ENCODE results near the gene ZNF529. TPM values are rescaled to one million over a fixed set of nuclear protein-coding genes. Genes with fewer than 3 reads are reported as not detected.

The ZNF529 gene
- total and polyA plus RNA-seq, 11 donors, result 7.2 to 17.8 (median 12.1) TPM

DNA sequence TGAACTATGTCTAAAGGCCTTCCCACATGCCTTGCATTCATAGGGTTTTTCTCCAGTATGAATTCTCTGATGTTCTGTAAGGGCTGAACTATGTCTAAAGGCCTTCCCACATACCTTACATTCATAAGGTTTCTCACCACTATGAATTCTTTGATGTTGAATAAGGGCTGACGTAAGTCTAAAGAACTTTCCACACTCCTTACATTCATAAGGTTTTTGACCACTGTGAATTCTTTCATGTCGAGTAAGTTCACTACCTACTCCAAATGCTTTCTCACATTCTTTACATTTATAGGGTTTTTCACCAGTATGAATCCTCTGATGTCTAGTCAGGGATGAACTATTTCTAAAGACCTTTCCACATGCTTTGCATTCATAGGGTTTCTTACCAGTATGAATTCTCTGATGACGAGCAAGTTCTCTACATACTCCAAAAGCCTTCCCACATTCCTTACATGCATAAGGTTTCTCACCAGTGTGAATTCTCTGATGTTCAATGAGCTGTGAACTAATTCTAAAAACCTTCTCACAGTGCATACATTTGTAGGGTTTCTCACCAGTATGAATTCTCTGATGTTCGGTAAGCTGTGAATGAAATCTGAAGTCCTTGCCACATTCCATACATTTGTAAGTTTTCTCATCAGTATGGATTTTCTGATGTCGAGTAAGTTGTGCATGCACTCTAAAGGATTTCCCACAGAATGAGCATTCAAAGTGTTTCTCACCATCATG, 25.9 kb downstream of the ZNF529 start:
- H3K27me3 ChIP-seq, result no peaks in the 10 kb centered on the region
- H3K27ac ChIP-seq, result no peak overlapping the region
- peaks cover 15 to 100% (median 80%) of the 10 kb centered on the region in 9 donors for H3K36me3 ChIP-seq
- no peak overlapping the region for H3K4me3 ChIP-seq
- 95 to 97% (median 96%) methylated on average over 5 of the region's 5 CpGs for WGBS, 4 donors
- H3K9me3 ChIP-seq, result peaks cover 29 to 100% (median 100%) of the 10 kb centered on the region in 12 donors
- H3K4me1 ChIP-seq, result no peaks in the 10 kb centered on the region
- no peak for DNase-seq
- intact Hi-C loops (cut with DNase I), result loop anchor here in 1 of 10 donors (10.0 kb wide), 1 partner anchor 178 kb away; no protein-coding TSS in a partner anchor
- no peak for ATAC-seq
- TF ChIP-seq POLR2A (IDR thresholded peaks at IDR 0.05), result no peak
- TF ChIP-seq, protein P1, sequence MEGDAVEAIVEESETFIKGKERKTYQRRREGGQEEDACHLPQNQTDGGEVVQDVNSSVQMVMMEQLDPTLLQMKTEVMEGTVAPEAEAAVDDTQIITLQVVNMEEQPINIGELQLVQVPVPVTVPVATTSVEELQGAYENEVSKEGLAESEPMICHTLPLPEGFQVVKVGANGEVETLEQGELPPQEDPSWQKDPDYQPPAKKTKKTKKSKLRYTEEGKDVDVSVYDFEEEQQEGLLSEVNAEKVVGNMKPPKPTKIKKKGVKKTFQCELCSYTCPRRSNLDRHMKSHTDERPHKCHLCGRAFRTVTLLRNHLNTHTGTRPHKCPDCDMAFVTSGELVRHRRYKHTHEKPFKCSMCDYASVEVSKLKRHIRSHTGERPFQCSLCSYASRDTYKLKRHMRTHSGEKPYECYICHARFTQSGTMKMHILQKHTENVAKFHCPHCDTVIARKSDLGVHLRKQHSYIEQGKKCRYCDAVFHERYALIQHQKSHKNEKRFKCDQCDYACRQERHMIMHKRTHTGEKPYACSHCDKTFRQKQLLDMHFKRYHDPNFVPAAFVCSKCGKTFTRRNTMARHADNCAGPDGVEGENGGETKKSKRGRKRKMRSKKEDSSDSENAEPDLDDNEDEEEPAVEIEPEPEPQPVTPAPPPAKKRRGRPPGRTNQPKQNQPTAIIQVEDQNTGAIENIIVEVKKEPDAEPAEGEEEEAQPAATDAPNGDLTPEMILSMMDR (IDR thresholded peaks at IDR 0.05), result no peak

DNA sequence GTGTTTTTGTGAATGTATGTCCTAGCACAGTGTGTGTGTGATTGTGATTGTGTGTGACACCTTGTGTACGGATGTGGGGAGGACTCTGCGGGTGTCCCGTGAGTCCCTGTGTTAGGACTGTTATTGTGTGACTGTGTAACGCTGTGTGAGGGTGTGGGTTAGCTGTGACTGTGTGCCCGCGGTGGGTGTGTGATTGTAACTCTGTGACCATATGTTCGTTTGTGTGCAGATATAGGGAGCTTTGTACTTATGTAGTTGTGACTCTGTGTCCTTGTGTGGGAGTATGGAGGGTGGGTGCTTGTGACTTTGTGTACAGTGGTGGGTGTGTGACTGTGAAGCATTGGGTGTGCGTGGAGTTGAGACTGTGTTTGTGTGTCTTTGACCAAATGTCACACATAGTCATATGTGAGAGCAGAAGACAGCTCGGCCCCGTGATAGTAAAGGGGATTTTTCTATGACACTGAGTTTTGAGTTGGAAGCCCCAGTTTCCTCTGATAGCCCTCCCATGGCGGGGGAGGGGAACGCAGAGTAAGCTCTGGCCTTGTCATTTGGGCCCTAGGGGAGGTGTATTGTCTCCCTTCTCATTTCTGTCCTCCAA, 44.1 kb downstream of the ZNF529 start:
- H3K36me3 ChIP-seq, result peaks cover 0 to 47% (median 10%) of the 10 kb centered on the region in 9 donors
- H3K9me3 ChIP-seq, result peaks cover 0 to 60% (median 24%) of the 10 kb centered on the region in 12 donors
- TF ChIP-seq, protein P1 (IDR thresholded peaks at IDR 0.05), result no peak
- TF ChIP-seq POLR2A (IDR thresholded peaks at IDR 0.05), result no peak
- WGBS, 4 donors, result 10 to 19% (median 13%) methylated on average over 9 to 12 of the region's 12 CpGs
- H3K4me1 ChIP-seq, result peaks cover 0 to 26% (median 15%) of the 10 kb centered on the region in 12 donors
- DNase-seq (peak in 1 of 5 donors; percentile 7), ATAC-seq (peak in 2 of 4 donors; percentile 0 to 26)
- H3K27me3 ChIP-seq, result no peaks in the 10 kb centered on the region
- peak overlapping the region; percentile 40 to 89 (median 74) for H3K4me3 ChIP-seq
- intact Hi-C loops (cut with DNase I), result loop anchor here in 3 of 10 donors (5.0 to 10.0 kb wide), 4 partner anchors 43 to 323 kb away; partner anchors contain the start of genes ZNF529 (in 2 of the 3), ZNF567 (in 2 of the 3), ZNF345 (in 1 of the 3) and ZNF461 (in 1 of the 3)
- peak overlapping the region in 11 of 12 donors; percentile 88 to 99 (median 94) for H3K27ac ChIP-seq

DNA sequence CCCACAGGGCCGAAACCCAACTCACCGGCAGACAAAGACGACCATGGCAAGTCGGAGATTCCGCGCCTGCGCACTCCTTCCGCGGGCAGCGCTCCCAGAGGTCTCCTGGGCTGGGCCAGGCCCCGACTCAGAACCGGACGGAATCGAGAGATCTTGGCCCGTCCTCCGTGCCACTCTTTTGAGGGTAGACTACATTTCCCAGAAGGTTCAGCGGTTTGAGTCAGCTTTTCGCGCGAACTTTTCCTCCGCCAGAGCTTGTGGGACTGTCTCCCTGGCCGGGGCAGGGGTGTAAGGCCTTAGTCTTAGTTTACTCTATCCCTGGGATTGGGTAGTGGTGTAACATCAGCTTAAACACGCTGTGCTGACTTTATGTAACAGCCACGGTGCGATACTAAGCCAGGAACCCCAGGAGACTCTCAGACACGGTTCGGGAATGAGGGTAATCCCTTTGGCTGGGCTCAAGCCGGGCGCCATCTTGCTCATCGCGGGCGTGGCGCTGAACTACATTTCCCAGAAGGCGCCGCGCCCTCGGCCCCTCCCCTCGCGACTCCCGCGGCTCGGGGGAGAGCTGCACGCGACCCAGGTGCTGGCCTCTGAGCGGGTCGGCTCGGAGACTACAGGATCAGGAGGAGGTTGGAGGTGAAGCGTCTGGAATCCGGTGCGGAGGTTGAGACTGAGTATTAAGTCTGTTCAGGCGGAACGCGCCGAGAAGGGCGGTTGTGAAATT, 44.7 kb downstream of the ZNF529 start, which contains the start of gene ZNF260:
Gene ZNF260, minus strand, starts transcription at position 78 of the 727 bp plus-strand sequence. CDS start 13,033 bp downstream, outside the sequence.
- Histone ChIP-seq H3K4me1 (peaks cover 0 to 26% (median 15%) of the 10 kb centered on the region in 12 donors), H3K27me3 (no peaks in the 10 kb centered on the region), H3K36me3 (peaks cover 0 to 47% (median 13%) of the 10 kb centered on the region in 9 donors), H3K9me3 (peaks cover 0 to 60% (median 20%) of the 10 kb centered on the region in 12 donors), H3K27ac (peak within 1 kb of the TSS; percentile 73 to 99 (median 94)), H3K4me3 (peak within 1 kb of the TSS; percentile 40 to 89 (median 74))
- peak; percentile 99 for ATAC-seq
- intact Hi-C loops (cut with DNase I), result loop anchor here in 3 of 10 donors (5.0 to 10.0 kb wide), 4 partner anchors 44 to 324 kb away; partner anchors contain the start of genes ZNF529 (in 2 of the 3), ZNF567 (in 2 of the 3), ZNF345 (in 1 of the 3) and ZNF461 (in 1 of the 3)
- DNase-seq, result peak; percentile 97 to 99 (median 98)
- 0 to 1% (median 0%) methylated on average over 19 to 55 of the region's 55 CpGs for WGBS, 4 donors
- TF ChIP-seq, protein P1 (IDR thresholded peaks at IDR 0.05), result peak in 3 of 12 donors; percentile 10 to 19 (median 16)
- TF ChIP-seq POLR2A (IDR thresholded peaks at IDR 0.05), result peak in 1 of 2 donors; percentile 48
